Brain pericyte (primary cell): ENCODE measurements around the gene KIFAP3.
"Not testable (repeated sequence)": the region's sequence is repeated elsewhere in the genome, so short reads cannot be mapped to it uniquely, and the experiment has no call there.

Experiments used
- DNase-seq: peaks from one replicate; pipeline ENCODE4 v3.0.0-alpha.2; 2012; ENCODE audit warnings: low read depth, low spot score

Gene KIFAP3

GRCh38 chr1:169924063-169924462 is 150.4 kb downstream of the KIFAP3 start:
- DNase-seq: no peak

- no peak for DNase-seq
These were observed 153.4 kb downstream of the KIFAP3 start for GRCh38 chr1:169921080-169921479.

GRCh38 chr1:169918927-169919326 is 155.6 kb downstream of the KIFAP3 start:
- DNase-seq: no peak

- DNase-seq: not testable (repeated sequence)
These were observed 156.3 kb downstream of the KIFAP3 start for GRCh38 chr1:169918220-169918619.

GRCh38 chr1:169915150-169915549 is 159.3 kb downstream of the KIFAP3 start:
- no peak for DNase-seq

- DNase-seq: no peak
These were observed 160.0 kb downstream of the KIFAP3 start for GRCh38 chr1:169914531-169914930.

- no peak for DNase-seq
These were observed 165.0 kb downstream of the KIFAP3 start for GRCh38 chr1:169909499-169909898.

GRCh38 chr1:169906938-169907337 is 167.6 kb downstream of the KIFAP3 start:
- DNase-seq: no peak

GRCh38 chr1:169904834-169905233 is 169.7 kb downstream of the KIFAP3 start:
- no peak for DNase-seq

- no peak for DNase-seq
These were observed 171.7 kb downstream of the KIFAP3 start for GRCh38 chr1:169902751-169903150.

GRCh38 chr1:169901115-169901514 is 173.4 kb downstream of the KIFAP3 start:
- DNase-seq: no peak

GRCh38 chr1:169900571-169900970 is 173.9 kb downstream of the KIFAP3 start:
- DNase-seq: no peak

- DNase-seq: no peak
These were observed 174.8 kb downstream of the KIFAP3 start for GRCh38 chr1:169899519-169900217.

GRCh38 chr1:169896013-169896412 is 178.5 kb downstream of the KIFAP3 start:
- DNase-seq: no peak

GRCh38 chr1:169894424-169895145 is 179.9 kb downstream of the KIFAP3 start:
- no peak for DNase-seq

GRCh38 chr1:169893645-169894423 is 180.7 kb downstream of the KIFAP3 start, which contains the start of gene SCYL3:
SCYL3 (minus strand) TSS chr1:169893896; CDS start chr1:169888840, 5,056 bp downstream.
- DNase-seq: peak; percentile 93

GRCh38 chr1:169892927-169893644 is 181.4 kb downstream of the KIFAP3 start:
- DNase-seq: peak; percentile 16

- no peak for DNase-seq
These were observed 182.1 kb downstream of the KIFAP3 start for GRCh38 chr1:169892176-169892926.

GRCh38 chr1:169891539-169891885 is 183.0 kb downstream of the KIFAP3 start:
- DNase-seq: no peak

- no peak for DNase-seq
These were observed 183.5 kb downstream of the KIFAP3 start for GRCh38 chr1:169890761-169891538.
